Measurements from ENCODE around the gene ANO2.

Gene ANO2

GRCh38 chr12:5655120-5655519 lies 289.9 kb downstream of the ANO2 start:
- no peak for DNase-seq

- DNase-seq, result no peak
These were observed 291.0 kb downstream of the ANO2 start for GRCh38 chr12:5654019-5654418.

DNA sequence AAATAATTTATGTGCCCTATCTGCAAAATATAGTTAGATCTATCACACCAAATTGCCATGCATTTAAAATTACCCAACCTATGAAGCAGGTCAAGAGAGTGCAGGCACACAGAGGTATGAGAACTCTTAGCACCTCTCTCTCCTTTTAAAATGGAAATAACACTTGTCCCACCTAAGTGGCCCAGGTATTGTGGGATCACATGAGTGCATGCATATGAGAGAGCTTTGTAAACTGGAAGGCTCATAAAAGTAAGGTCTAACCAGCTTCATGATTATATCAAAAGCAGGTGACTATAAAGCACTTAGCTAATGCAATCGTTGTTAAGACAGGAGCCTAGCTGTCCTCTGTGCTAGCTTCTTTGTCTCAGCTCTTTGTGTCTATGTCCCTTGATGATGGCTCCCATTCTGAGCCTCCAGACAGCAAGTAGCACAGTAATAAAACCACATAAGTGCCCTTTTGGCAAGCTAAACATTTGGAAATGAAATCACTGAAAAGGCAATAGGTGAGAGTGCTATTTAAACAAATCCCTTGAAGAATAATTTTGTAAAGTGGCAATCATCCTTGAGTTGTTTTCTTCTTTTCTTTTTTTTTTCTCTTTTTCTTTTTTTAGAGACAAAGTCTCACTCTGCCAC lies 294.1 kb downstream of the ANO2 start:
- no peak for DNase-seq

DNA sequence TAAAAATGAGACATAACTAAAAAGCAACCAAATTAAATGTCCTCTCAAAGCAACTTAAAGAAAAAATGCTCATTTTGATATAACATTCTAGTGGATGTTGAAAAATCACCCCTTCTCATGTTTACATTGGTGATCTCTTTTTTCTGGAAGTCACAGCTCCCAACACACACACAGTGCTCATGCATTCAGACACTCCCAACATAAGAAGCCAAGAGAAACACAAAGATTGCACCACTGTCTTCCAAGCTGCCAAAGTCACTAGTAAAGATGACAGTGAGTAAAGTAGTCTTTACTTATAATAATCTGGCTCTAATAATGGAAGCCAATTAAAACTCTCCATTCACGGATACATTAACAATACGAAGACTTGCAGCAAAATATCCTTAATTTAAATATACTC lies 294.8 kb downstream of the ANO2 start:
- no peak for DNase-seq

- no peak for DNase-seq
These were observed 296.2 kb downstream of the ANO2 start for GRCh38 chr12:5648692-5649359.

DNA sequence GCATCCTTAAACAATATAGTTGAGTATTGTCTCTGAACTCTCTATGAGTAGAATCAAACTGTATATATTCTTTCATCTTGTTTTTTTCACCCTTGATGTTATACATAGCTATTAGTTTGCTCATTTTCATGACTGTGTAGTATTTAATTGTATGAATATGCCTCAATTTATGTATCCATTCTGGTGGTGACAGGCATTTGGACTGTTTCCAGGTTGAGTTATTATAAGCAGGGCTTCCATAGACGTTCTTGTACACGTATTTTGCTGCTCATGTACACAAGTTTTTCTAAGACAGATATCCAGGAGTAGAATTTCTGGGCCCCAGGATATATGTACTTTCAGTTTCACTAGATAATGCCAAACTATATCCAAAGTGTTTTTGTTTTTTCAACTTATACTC lies 301.8 kb downstream of the ANO2 start:
- DNase-seq, result no peak

- no peak for DNase-seq
These were observed 307.4 kb downstream of the ANO2 start for GRCh38 chr12:5637698-5638097.

DNA sequence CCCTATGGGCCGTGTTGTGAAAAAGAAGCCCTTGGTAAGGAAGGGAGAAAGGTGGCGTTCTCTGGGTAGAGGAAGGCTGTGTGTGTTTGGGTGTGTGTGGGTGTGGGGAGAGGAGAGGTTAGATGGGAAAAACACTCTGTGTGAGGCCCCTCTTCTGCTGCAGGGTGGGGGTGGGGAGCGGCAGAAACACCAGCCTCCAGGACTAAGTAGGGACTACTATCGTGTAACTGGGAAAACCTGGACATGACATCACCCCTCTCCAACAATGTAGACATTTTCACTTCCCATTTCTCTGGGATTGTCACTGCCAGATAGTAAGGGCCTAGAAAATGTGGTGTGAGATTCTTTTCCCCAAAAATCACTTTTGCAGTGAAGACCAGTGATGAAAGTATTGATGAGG lies 308.2 kb downstream of the ANO2 start:
- DNase-seq, result no peak

DNA sequence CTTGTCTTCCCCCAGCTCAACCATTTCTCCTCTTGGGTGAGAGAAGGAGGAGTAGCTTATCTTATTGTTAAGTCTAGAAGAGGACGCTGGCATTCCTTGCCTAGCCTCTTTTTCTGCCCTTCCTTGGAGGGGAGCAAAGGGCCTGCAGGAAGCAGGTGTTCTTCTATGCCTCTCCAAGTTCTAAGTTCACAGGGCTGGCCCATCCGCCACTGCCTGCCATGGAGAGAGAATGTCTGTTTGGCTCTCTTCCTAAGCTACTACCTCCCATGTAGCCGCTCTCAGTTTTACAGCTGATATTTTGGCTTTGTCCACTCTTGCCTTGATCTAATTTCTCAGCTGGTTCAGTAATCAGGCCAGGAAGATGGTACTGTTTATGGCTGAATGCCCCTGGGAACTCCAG lies 312.0 kb downstream of the ANO2 start:
- DNase-seq, result no peak

DNA sequence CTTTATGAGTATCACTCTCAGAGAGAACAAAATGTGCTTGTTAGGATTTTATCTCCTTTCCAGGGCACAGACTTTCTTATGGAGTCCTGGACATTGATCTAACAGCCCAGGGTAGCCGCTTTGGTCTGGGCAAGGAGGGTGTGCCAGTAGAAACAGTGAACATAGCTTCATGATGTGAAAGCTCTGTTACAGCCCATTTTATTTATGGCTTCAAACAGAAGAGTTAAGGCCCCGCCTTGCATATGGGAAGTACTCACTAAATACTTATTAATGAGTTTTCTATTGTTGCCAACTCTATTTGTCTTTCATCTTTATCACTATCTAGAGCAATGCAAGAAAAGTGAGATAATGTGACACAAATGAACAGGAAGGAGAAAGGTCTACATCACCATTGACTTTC lies 312.6 kb downstream of the ANO2 start:
- no peak for DNase-seq

- DNase-seq, result no peak
These were observed 313.6 kb downstream of the ANO2 start for GRCh38 chr12:5631497-5631896.

GRCh38 chr12:5630726-5631125 lies 314.3 kb downstream of the ANO2 start:
- DNase-seq, result no peak

DNA sequence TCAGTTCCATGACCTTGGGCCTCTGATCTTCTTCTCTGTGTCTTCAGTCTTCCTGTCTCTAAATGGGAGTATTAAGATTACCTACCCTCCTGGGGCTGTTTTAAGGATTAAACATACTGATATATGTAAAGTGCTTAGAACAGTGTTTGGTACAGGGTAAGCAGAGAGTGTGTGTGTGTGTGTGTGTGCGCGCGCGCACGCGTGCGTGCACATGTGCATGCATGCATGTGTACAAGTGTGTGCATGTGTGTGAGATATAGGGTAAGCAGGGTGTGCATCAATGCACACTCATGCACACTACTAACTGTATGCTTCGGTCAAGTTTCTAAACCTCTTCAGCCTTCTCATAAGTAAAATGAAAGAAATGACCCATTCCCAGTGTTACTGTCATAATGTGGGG lies 316.6 kb downstream of the ANO2 start:
- no peak for DNase-seq

GRCh38 chr12:5627053-5627630 lies 317.9 kb downstream of the ANO2 start:
- DNase-seq, result no peak

DNA sequence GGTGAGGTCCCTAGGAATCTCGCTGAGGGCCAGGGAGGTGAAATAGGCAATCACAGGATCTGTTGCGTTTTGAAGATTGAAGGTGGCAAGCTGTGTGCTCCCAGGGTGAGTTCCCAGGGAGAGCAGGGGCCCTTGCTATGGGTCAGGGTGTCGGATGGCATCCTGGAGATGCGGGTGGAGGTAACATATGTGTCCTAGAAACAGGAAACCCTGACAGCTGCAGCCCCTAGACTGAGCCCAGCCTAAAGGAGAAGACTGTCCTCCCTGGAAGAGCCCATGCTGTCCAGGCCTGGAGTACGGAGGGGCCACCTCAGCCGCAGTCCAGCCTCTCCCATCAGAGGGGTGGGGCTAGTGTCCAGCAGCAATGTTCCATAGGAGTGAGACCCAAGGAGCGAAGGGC lies 318.9 kb downstream of the ANO2 start:
- no peak for DNase-seq

- DNase-seq, result no peak
These were observed 320.4 kb downstream of the ANO2 start for GRCh38 chr12:5624486-5625272.

GRCh38 chr12:5623411-5623810 lies 321.6 kb downstream of the ANO2 start:
- no peak for DNase-seq

GRCh38 chr12:5622280-5622679 lies 322.8 kb downstream of the ANO2 start:
- DNase-seq, result no peak

GRCh38 chr12:5621329-5621728 lies 323.7 kb downstream of the ANO2 start:
- no peak for DNase-seq

DNA sequence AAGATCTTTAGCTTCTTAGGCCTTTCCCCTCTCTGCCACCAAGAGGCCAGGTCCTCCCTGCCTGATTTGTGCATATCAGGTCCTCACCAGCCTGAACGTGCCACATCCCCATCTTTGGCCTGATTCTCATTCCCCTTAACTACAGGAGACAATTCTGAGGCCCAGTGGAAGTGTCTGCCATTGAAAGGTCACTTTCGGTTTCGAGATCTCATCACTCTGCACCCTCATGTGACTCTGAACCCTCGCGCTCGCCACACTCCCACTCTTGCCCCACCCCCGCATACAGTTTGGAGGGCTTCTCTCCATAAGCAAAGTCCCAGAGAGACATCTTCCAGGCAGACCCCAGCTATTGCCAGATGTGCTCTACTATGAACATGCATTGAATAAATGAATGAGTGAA lies 324.2 kb downstream of the ANO2 start:
- DNase-seq, result no peak

GRCh38 chr12:5619628-5620027 lies 325.4 kb downstream of the ANO2 start:
- DNase-seq, result no peak

DNA sequence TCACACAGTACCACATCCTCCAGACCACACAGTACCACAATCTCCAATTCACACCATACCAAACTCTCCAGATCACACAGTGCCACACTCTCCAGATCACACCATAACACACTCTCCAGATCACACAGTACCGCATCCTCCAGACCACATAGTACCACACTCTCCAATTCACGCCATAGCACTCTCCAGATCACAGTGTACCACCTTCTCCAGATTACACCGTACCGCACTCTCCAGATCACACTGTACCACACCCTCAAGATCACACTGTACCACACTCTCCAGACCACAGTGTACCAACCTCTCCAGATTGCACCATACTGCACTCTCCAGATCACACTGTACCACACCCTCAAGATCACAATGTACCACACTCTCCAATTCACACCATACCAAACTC lies 328.2 kb downstream of the ANO2 start:
- DNase-seq, result no peak

DNA sequence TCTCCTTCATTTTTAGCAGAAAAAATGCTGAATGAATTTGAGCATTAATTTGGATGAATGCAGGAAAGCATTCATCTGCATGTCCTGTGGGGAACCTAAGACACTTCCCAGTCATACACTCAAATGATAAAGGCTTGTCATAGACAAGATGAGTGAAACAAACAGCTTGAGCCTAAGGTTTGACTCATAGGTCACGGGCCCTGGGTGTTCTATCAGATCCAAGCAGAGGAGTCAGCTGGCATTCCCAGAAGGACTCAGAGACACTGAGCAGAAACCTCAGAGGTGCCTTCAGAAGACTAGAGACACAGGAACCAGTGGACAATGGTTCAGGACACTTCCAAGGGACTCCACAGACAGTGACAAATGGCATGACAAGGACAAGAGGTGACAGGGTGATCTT lies 329.3 kb downstream of the ANO2 start:
- no peak for DNase-seq

GRCh38 chr12:5614256-5614655 lies 330.8 kb downstream of the ANO2 start:
- DNase-seq, result no peak
